NCI-H1048 (cell line): ENCODE measurements around the gene FSTL4.
A peak's percentile ranks its signal among the peaks of the same experiment; 100 is the strongest.

Experiments
- DNase-seq: peaks from one replicate; lab custom pipeline; 2025; lab: John Stamatoyannopoulos, UW

FSTL4 gene

DNA sequence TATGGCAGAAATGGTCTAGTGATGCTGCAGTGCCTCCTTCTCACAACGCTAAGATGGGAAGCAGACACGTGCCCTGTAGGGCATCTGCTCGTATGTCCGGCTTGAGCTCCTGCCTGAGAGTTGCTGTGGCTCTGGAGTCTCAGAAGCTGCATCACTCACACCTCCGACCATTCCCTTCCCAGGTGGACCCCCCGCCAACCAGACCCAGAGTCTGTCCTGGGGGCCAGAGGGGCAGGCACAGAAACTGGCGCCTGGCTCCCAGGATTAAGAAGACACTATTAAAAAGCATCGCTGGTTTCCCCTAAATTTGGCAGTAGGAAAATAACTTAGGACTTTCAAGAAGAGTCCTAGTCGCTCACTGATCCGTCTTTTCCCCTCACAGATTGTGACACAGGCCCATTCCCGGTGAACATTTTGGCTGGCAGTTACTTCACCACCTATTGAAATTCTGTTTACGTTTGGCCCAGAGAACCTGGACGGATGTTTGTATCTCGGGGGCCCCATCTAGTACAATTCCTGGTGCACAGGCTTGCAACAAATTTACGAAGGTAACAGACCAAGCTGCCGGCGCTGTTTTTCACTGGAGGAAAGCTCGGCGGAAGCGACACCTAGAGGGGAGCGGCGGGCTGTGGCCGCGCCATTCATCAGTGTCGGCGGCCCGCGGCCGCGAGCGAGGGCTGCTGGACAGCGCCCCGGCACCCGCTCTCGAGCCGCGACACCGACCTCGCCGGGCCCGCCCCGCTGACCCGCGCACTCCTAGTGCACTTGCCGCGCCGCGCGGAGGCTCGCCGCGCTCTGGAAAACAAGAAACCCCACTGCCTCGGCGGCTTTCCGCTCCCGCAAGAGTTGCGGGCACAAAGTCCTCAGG lies 1.6 kb downstream of the FSTL4 start:
- no peak for DNase-seq

DNA sequence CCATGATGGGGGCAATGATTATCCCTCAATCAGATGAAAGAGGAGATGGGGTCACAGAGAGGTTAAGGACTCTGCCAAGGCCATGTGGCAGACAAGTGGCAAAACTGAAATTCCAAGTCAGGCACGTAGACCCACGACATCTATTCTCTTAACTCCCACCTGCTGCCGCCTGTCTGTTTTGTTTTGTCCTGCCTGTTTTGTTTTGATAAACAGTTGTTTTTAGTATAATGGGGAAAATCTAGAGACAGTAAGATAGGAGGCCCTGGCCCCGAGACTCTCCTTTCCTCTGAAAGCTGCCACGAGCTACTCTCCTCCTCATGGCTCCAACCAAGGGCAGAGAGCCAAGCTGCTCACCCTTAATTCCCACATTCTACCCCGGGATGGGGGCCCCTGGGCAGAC lies 4.9 kb downstream of the FSTL4 start:
- DNase-seq = no peak

DNA sequence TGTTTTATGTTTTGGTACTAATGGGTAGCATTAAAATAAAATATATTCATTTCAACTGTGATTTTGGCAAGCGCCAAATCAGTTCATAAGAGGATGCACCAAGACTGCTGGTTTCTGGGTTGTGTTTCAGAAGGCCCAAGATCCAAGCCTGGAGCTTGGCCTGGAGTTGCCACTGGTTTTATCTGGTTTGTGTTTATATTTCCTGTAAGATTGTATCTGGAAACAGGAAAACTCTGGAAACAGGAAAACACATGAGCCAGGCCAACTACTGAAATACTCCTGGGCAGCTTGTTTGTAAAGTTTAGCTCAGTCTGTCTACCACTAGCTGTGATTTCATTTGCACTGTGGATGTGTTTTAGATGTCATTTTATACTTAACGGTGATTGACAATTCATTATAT lies 5.5 kb downstream of the FSTL4 start:
- no peak for DNase-seq

DNA sequence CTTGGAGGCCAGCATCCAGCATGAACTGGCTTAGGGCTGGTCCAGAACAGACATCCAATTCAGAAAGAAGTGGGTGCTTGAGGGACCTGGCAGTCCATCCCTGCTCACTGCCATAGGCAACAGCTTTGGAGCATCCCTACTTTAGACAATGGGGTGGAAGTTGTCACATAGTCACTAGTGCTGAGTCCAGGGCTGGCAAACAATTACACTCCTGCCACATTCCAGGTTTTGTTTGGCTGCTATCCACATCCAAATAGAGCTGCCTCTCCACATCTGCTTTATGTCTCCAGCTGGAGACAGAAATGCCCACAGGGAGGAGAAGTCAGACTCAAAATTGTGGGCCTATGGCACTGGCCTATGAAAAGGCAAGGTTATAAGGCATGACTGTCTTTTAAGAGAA lies 7.0 kb downstream of the FSTL4 start:
- no peak for DNase-seq

- DNase-seq = no peak
These were observed 8.6 kb downstream of the FSTL4 start for GRCh38 chr5:133603711-133604110.

DNA sequence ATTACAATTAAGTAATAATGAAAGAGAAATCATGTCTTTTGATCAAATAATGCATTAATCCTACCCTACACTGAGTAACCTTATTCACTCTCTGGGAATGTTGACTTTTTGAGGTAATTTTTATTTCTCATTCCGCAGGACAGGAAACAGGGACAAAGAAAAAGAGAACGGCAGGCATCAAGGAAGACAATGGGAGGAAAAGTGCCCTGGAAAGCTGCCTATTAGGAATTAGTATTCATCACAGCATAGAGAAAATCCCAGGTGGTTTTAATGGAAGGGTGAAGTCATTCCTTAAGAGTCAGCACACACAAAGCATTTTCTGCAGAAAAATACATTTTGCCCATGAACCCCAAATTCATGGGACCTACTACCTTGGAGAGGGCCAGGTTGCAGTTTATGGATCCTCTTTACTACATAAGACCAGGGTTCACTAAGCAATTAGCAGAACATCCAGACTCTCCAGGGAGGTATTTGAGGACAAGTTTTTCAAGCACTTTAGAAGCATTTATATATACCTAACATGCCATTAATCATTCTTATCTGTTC lies 9.4 kb downstream of the FSTL4 start:
- DNase-seq = no peak

DNA sequence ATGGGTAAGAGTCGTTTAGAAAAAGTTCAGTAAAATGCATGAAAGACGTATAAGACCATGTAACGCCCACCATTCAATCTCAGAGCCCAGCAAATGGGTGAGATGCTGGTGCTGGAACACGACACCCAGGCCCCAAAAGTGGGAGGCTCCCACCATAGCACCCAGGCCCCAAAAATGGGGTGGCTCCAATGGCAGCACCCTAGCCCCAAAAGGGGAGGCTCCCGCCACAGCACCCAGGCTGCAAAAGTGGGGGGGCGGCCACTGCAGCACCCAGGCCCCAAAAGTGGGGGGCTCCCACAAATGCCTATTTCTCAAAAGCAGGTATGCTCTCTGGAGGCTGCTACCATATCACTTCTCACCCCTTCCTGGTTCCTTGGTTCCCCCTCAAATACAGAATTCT lies 12.7 kb downstream of the FSTL4 start:
- no peak for DNase-seq

- DNase-seq = no peak
These were observed 13.3 kb downstream of the FSTL4 start for GRCh38 chr5:133599044-133599443.

- no peak for DNase-seq
These were observed 16.3 kb downstream of the FSTL4 start for GRCh38 chr5:133596049-133596448.

- DNase-seq = no peak
These were observed 16.9 kb downstream of the FSTL4 start for GRCh38 chr5:133595465-133595864.

- DNase-seq = no peak
These were observed 23.1 kb downstream of the FSTL4 start for GRCh38 chr5:133589286-133589685.

- no peak for DNase-seq
These were observed 29.4 kb downstream of the FSTL4 start for GRCh38 chr5:133582971-133583370.

GRCh38 chr5:133581918-133582317 lies 30.4 kb downstream of the FSTL4 start:
- no peak for DNase-seq

DNA sequence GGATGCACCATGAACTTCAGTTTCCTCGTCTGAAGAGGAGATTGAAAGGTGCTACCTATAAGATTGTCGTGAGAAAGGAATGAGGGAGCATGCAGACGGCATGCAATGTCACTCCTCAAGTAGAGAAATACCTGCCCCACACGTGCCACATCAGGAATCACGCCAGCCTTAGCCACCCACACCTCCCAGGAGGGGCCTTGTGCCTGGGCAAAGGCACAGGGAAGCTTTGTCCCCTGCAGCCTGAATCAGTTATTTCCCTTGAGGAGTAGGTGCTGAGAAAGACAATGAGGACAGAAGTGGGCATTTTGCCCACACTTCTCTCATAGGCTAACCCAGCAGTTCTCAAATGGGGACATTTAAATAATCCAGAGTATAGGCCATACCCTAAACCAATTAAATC lies 31.0 kb downstream of the FSTL4 start:
- DNase-seq = no peak

DNA sequence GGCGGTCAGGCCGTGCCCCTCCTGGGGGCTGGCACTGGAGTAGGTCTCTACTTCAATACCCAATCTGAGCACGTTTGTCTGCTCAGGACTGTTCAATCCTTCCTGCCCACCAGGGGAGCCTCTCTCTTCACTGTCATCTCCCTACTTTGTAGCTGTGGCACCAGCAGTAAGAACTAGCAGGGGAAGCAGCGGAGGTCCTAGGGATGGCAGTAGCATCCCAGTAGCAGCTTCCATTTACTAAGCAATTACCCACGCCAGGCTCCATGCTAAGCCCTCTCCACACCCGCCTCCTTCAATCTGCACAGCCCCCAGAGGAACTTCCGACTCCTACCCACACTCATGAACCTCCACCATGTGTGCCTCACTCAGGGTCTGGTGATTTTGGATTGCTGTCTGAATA lies 31.7 kb downstream of the FSTL4 start:
- no peak for DNase-seq

- no peak for DNase-seq
These were observed 32.6 kb downstream of the FSTL4 start for GRCh38 chr5:133579766-133580165.

DNA sequence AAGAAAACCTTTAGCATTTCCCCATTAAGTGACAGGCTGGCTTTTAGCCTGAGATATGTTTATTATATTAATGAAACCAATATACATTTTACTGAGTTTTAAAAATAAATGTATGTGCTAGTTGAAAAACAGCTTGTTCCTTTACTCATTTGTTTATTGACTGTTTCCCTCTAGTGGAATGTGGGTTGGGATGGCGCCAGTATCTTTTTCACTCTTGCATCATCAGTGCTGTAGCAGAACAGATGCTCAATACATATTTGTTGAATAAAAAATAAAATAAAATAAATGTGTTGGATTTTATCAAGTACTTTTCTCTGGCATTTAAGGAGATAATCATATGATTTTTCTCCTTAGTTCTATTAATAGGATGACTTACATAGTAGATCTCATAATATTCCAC lies 43.0 kb downstream of the FSTL4 start:
- no peak for DNase-seq

DNA sequence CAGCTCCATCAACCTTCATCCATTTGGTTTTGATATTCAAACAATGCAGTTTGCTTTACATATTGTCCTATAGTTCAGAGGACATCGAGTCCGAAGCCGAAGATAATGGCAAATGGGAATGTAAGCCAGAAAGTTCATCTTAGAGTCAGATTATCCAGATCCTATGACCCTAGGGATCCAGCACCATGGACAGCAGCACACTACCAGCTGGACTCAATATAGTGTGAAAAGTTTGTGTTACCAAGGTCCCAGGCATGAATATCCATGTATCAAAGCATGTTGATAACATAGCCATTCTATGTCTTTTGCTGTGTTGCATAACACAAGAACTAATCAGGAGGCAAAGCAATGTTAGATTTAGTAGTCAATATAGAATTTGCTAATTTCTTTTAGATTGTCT lies 46.3 kb downstream of the FSTL4 start:
- DNase-seq = peak; percentile 3

- no peak for DNase-seq
These were observed 47.3 kb downstream of the FSTL4 start for GRCh38 chr5:133564921-133565565.

- no peak for DNase-seq
These were observed 49.8 kb downstream of the FSTL4 start for GRCh38 chr5:133562554-133562953.

GRCh38 chr5:133559960-133560359 lies 52.4 kb downstream of the FSTL4 start:
- no peak for DNase-seq

DNA sequence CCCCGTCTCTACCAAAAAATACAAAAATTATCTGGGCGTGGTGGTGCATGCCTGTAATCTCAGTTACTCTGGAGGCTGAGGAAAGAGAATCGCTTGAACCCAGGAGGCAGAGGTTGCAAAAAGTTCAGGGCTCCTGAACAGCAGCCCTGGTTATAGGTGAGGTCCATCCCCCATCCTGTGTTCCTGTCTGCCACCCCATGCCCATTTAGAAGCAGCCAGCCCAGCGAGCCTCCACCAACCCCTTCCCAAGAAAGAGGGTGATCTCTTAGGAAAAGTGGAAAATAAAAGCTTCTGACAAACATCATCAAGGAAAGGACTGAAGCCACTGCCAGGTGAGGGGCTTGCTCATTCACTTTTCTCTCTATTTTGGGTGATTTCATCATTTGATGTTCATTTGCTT lies 55.8 kb downstream of the FSTL4 start:
- DNase-seq = no peak

- DNase-seq = no peak
These were observed 58.1 kb downstream of the FSTL4 start for GRCh38 chr5:133554279-133554678.
